DOHH2 (cell line): Measurements from ENCODE around the gene NUPR1.

Source experiments
- H3F3A ChIP-seq: fragments of 200-600 bp; sonication (generic), shearing (Covaris generic); 2 replicates; pipeline ENCODE4 v1.6.0; 2016; ENCODE audit warnings: antibody characterized with exemption, mild to moderate bottlenecking; ENCODE audit not compliant: control insufficient read depth, insufficient read depth
- H3K27ac ChIP-seq: fragments of 200-600 bp; sonication (generic); 2 replicates; pipeline ENCODE4 v1.5.1; 2014; ENCODE audit warnings: low read depth, mild to moderate bottlenecking, low read length, moderate library complexity
- H3K27me3 ChIP-seq: fragments of 200-600 bp; sonication (generic); 2 replicates; pipeline ENCODE4 v1.6.1; 2014; ENCODE audit warnings: mild to moderate bottlenecking, low read length, mixed read lengths; ENCODE audit not compliant: control insufficient read depth
- H3K36me3 ChIP-seq: fragments of 200-600 bp; sonication (generic); 2 replicates; pipeline ENCODE4 v1.6.1; 2014; ENCODE audit warnings: mild to moderate bottlenecking, low read length, moderate library complexity, mixed read lengths; ENCODE audit not compliant: control insufficient read depth
- H3K4me1 ChIP-seq: fragments of 200-600 bp; sonication (generic); 2 replicates; pipeline ENCODE4 v1.6.1; 2014; ENCODE audit warnings: mild to moderate bottlenecking, low read length, mixed read lengths; ENCODE audit not compliant: control insufficient read depth
- H3K4me2 ChIP-seq: fragments of 200-600 bp; sonication (generic); 2 replicates; pipeline ENCODE4 v1.6.0; 2014; ENCODE audit warnings: mild to moderate bottlenecking, low read length, moderate library complexity
- H3K4me3 ChIP-seq: fragments of 200-600 bp; sonication (generic); 2 replicates; pipeline ENCODE4 v1.5.1; 2014; ENCODE audit warnings: mild to moderate bottlenecking, low read length, mixed read lengths
- H3K79me2 ChIP-seq: fragments of 200-600 bp; sonication (generic); 2 replicates; pipeline ENCODE4 v1.6.1; 2014; ENCODE audit warnings: mild to moderate bottlenecking, low read length, mixed read lengths; ENCODE audit not compliant: control insufficient read depth
- H3K9me2 ChIP-seq: fragments of 200-600 bp; sonication (generic); replicated peaks from 2 replicates; pipeline ENCODE4 v1.6.1; 2014; ENCODE audit warnings: mild to moderate bottlenecking, low read length, mixed read lengths; ENCODE audit not compliant: control insufficient read depth
- H3K9me3 ChIP-seq: fragments of 200-600 bp; sonication (generic); 2 replicates; pipeline ENCODE4 v1.6.1; 2014; ENCODE audit warnings: antibody characterized with exemption, low read length, mixed read lengths; ENCODE audit not compliant: control insufficient read depth, insufficient read depth
- H4K20me1 ChIP-seq: fragments of 200-600 bp; sonication (generic); 2 replicates; pipeline ENCODE4 v1.6.0; 2014; ENCODE audit warnings: low read depth, mild to moderate bottlenecking, antibody characterized with exemption, low read length, moderate library complexity; ENCODE audit not compliant: control insufficient read depth, insufficient read depth
- CTCF ChIP-seq: fragments of 200-600 bp; sonication (generic); IDR thresholded peaks from one replicate; pipeline ENCODE4 v1.5.1; 2014; ENCODE audit warnings: antibody characterized with exemption, mild to moderate bottlenecking, low read depth, low read length; ENCODE audit not compliant: poor library complexity, severe bottlenecking
- EZH2phosphoT487 ChIP-seq: fragments of 200-600 bp; sonication (generic); IDR thresholded peaks from 2 replicates; pipeline ENCODE4 v1.6.1; 2017; ENCODE audit warnings: borderline replicate concordance, mild to moderate bottlenecking, antibody characterized with exemption, low read length, moderate library complexity, mixed read lengths

The NUPR1 gene

GRCh38 chr16:28498666-28499381 is 40.0 kb downstream of the NUPR1 start:
- H3K27me3 ChIP-seq = peaks cover 7% of the 10 kb centered on the region
- H3K36me3 ChIP-seq = no peaks in the 10 kb centered on the region
- no peak overlapping the region for H3K27ac ChIP-seq
- H3K4me1 ChIP-seq = peaks cover 16% of the 10 kb centered on the region
- no peaks in the 10 kb centered on the region for H3K9me2 ChIP-seq
- H3K4me2 ChIP-seq = no peak overlapping the region
- H3K4me3 ChIP-seq = no peak overlapping the region
- H4K20me1 ChIP-seq = no peaks in the 10 kb centered on the region
- H3K9me3 ChIP-seq = no peaks in the 10 kb centered on the region
- no peaks in the 10 kb centered on the region for H3F3A ChIP-seq
- no peaks in the 10 kb centered on the region for H3K79me2 ChIP-seq
- no peak for TF ChIP-seq CTCF
- TF ChIP-seq EZH2phosphoT487 = no peak

DNA sequence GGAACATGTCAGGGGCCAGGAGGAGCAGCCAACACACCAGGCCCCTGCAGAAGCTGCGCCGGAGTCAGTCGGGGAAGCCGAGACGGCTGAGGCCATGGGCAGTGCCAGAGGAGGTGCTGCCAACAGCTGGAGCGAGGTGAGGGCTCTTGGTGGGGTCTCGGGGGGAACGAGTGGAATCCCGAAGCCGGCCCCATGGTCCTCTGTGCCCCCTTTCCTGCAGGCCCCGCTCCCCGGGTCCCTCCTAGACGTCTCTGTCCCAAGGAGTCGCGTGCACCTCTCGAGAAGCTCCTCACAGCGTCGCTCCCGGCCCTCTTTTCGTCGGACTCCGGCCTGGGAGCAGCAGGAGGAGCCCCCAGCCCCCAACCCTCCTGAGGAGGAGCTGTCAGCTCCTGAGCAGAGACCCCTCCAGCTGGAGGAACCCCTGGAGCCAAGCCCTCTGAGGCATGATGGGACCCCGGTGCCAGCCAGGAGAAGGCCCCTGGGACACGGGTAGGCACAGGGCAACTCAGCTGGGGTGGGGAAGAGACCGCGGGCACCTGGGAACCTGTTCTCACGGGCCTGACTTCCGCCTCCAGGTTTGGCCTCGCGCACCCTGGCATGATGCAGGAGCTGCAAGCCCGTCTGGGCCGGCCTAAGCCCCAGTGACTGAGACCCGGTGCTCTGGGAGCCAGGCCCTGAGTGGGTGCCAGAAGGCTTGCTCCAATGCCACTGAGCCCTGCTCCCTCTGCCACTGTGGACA is 40.7 kb downstream of the NUPR1 start:
- no peak overlapping the region for H3K27ac ChIP-seq
- H3K4me3 ChIP-seq = no peak overlapping the region
- H4K20me1 ChIP-seq = no peaks in the 10 kb centered on the region
- H3K4me1 ChIP-seq = peaks cover 24% of the 10 kb centered on the region
- H3K36me3 ChIP-seq = no peaks in the 10 kb centered on the region
- TF ChIP-seq EZH2phosphoT487 (no peak), CTCF (no peak)
- no peak overlapping the region for H3K4me2 ChIP-seq
- H3K9me3 ChIP-seq = no peaks in the 10 kb centered on the region
- peaks cover 4% of the 10 kb centered on the region for H3K27me3 ChIP-seq
- no peaks in the 10 kb centered on the region for H3K9me2 ChIP-seq
- H3F3A ChIP-seq = no peaks in the 10 kb centered on the region
- peaks cover 3% of the 10 kb centered on the region for H3K79me2 ChIP-seq

DNA sequence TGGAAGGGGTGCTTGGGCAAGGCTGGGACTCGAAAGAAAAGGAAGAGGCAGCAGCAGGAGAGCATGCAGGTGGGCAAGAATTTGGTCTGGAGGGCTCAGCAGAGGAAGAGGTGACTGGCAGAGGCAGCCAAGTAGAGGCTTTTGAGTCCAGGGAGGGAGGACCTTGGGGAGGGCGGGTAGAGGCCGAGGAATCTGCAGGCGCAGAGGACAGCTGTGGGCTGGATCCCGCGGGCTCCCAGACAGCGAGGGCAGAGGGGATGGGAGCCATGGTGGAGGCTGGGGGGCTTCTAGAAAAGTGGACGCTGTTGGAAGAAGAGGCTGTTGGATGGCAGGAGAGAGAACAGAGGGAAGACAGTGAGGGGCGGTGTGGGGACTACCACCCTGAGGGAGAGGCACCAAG is 41.4 kb downstream of the NUPR1 start:
- no peak for TF ChIP-seq CTCF
- TF ChIP-seq EZH2phosphoT487 = no peak
- peaks cover 6% of the 10 kb centered on the region for H3K79me2 ChIP-seq
- no peaks in the 10 kb centered on the region for H3K9me2 ChIP-seq

More for the DNA sequence above, 41.4 kb downstream of the NUPR1 start:
- no peaks in the 10 kb centered on the region for H4K20me1 ChIP-seq
- peaks cover 27% of the 10 kb centered on the region for H3K4me1 ChIP-seq
- no peak overlapping the region for H3K4me3 ChIP-seq
- no peaks in the 10 kb centered on the region for H3F3A ChIP-seq
- no peak overlapping the region for H3K27ac ChIP-seq
- H3K4me2 ChIP-seq = no peak overlapping the region
- no peaks in the 10 kb centered on the region for H3K9me3 ChIP-seq
- peaks cover 4% of the 10 kb centered on the region for H3K27me3 ChIP-seq
- H3K36me3 ChIP-seq = no peaks in the 10 kb centered on the region
